D721Med (cell line): ENCODE data around the gene NEURL1.

Experiments
- DNase-seq: peaks from one replicate; pipeline ENCODE4 v3.0.0; 2011; ENCODE audit warnings: low spot score; ENCODE audit not compliant: insufficient read length
- FAIRE-seq: peaks from 2 replicates; lab custom pipeline; 2011; peaks lifted over from hg19 to GRCh38; lab: Jason Lieb, UNC
- TF ChIP-seq, protein P1 (sequence below): IDR thresholded peaks from 2 replicates; pipeline ENCODE4 v1.5.1; 2012; ENCODE audit warnings: mild to moderate bottlenecking, control low read depth; ENCODE audit not compliant: insufficient read depth; ENCODE audit errors: missing control alignments

The NEURL1 gene

DNA sequence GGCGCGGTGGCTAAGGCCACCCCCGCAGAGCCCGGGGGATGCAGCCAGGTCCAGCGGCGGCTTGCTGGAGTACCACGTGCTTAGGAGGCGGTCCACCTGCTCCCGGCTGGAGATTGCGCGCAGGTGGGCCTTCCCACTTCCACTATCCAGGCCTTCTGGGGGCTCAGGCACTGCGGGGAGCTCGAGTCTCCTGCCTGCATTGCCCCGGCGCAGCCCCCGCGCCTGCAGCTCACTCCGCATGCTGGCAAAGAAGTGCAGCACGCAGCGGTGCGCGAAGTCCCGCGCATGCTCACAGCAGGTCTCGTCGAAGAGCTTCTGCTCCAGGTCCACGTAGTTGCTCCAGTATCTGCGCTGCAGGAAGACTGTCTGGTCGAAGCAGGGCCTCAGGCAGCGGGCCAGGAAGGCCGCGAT lies 20.2 kb upstream of the NEURL1 start:
- no peak for DNase-seq
- TF ChIP-seq, protein P1, sequence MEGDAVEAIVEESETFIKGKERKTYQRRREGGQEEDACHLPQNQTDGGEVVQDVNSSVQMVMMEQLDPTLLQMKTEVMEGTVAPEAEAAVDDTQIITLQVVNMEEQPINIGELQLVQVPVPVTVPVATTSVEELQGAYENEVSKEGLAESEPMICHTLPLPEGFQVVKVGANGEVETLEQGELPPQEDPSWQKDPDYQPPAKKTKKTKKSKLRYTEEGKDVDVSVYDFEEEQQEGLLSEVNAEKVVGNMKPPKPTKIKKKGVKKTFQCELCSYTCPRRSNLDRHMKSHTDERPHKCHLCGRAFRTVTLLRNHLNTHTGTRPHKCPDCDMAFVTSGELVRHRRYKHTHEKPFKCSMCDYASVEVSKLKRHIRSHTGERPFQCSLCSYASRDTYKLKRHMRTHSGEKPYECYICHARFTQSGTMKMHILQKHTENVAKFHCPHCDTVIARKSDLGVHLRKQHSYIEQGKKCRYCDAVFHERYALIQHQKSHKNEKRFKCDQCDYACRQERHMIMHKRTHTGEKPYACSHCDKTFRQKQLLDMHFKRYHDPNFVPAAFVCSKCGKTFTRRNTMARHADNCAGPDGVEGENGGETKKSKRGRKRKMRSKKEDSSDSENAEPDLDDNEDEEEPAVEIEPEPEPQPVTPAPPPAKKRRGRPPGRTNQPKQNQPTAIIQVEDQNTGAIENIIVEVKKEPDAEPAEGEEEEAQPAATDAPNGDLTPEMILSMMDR = no peak
- FAIRE-seq = no peak

GRCh38 chr10:103474077-103474476 lies 19.4 kb upstream of the NEURL1 start:
- DNase-seq (no peak), FAIRE-seq (no peak)
- TF ChIP-seq, protein P1 = no peak

- no peak for FAIRE-seq
- TF ChIP-seq, protein P1 = no peak
Measured at GRCh38 chr10:103475437-103475836, 18.1 kb upstream of the NEURL1 start.

DNA sequence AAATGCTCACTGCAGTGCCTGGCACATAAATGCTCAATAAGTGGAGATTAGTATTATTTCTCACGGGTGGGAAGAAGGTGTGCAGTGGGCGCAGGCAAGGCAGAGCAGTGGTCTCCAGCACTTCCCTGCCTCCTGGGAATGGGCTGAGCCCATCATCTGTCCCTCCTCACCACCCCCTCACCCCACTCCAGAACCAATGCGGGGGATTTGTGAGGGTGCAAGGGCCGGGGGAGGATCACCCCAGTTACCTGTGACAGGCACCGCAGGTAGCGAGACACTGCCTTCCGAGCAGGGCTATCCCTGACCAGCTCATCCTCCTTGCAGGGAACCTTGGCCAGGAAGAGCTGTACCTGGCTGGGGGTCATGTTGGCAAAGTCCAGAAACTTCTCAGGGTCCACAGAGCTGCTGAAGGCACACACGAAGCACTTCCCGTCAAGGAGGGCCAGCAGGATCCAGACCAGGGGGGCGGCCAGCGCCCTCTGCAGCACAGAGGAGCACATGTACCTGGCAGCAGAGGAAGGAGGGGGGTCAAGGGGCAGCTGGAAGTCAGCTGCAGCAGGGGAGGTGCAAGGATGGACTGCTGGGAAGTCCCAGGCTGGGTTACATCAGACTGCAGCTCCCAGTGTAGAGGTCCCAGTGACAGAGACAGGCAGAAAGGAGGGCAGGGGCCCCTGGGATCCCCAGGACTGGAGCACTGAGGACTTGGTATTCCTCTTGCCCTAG lies 17.3 kb upstream of the NEURL1 start:
- FAIRE-seq (no peak), DNase-seq (no peak)
- TF ChIP-seq, protein P1 = no peak

More at GRCh38 chr10:103475437-103475836, 18.1 kb upstream of the NEURL1 start:
- DNase-seq = no peak

- FAIRE-seq (no peak), DNase-seq (no peak)
- TF ChIP-seq, protein P1 = no peak
Measured at GRCh38 chr10:103478671-103479070, 14.8 kb upstream of the NEURL1 start.

- TF ChIP-seq, protein P1 = no peak
- FAIRE-seq = no peak
- DNase-seq = no peak
Measured at GRCh38 chr10:103479135-103479534, 14.4 kb upstream of the NEURL1 start, which contains the start of gene CALHM3. Gene CALHM3 (minus strand): TSS chr10:103479240. CDS start chr10:103479032, 208 bp downstream.

DNA sequence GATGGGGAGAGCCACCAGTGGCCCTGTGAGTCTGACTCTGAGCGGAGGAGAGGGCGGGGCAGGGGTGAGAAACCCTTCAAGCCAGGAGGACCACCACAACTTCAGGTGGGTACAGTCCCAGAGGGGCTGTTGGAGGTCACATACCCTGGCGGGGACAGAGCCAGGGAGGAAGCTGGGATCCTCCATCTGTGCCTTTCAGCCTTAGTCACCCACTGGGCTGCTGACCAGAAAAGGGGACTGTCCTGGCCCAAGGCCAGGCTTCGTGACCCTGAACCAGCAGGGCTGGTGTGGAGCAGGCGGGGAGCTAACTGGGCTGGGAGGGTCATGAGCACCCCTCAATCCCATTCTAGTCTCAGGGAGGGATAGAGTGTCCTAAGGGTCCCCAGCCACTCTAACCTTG lies 13.0 kb upstream of the NEURL1 start:
- TF ChIP-seq, protein P1 = no peak
- FAIRE-seq (no peak), DNase-seq (no peak)
